ENCODE data around the gene SKAP2.

- TF ChIP-seq CTCF (conservative IDR thresholded peaks at IDR 0.05; ENCODE audit: low read depth, low read length) (no peak), RFX5 (IDR thresholded peaks at IDR 0.05; ENCODE audit: low read depth, low read length) (no peak), CHD1 (IDR thresholded peaks at IDR 0.05; ENCODE audit: low read depth, low read length) (no peak), MXI1 (IDR thresholded peaks at IDR 0.05; ENCODE audit: borderline replicate concordance, low read depth, low read length) (no peak), NFE2L2 (IDR thresholded peaks at IDR 0.05; ENCODE audit: low read depth, low read length) (no peak), BHLHE40 (IDR thresholded peaks at IDR 0.05; ENCODE audit: low read depth, low read length) (no peak), MAFK (IDR thresholded peaks at IDR 0.05; ENCODE audit: low read depth, low read length) (no peak), POLR2A (IDR thresholded peaks at IDR 0.05; ENCODE audit: low read depth, low read length) (no peak), SMC3 (IDR thresholded peaks at IDR 0.05; ENCODE audit: low read depth, low read length) (no peak), MAZ (IDR thresholded peaks at IDR 0.05; ENCODE audit: borderline replicate concordance, low read depth, low read length) (no peak), RAD21 (IDR thresholded peaks at IDR 0.05; ENCODE audit: low read length) (no peak), CEBPB (IDR thresholded peaks at IDR 0.05; ENCODE audit: low read depth, low read length) (no peak), ELK1 (IDR thresholded peaks at IDR 0.05; ENCODE audit: borderline replicate concordance, low read depth, low read length) (no peak)
These were observed 244.0 kb downstream of the SKAP2 start for GRCh38 chr7:26620352-26620751.
